Sigmoid colon (tissue), 7 donors: Measurements from ENCODE around the gene TMEM181. TPM values are rescaled to one million over a fixed set of nuclear protein-coding genes. Genes with fewer than 3 reads are reported as not detected.

Experiments
- DNase-seq: peaks from one replicate; pipeline ENCODE4 v3.0.0-alpha.2; 2019
- H3K27ac ChIP-seq, 4 donors: fragments of 200-600 bp; sonication (generic); one replicate each; pipeline ENCODE4 v1.5.1; 2016 to 2019; ENCODE audit warnings: mild to moderate bottlenecking in 1 of 4
- H3K27me3 ChIP-seq, 3 donors: fragments of 200-600 bp; sonication (generic); one replicate each; pipeline ENCODE4 v1.5.1; 2019; ENCODE audit warnings: mild to moderate bottlenecking in 1 of 3
- H3K36me3 ChIP-seq, 4 donors: fragments of 200-600 bp; sonication (generic); one replicate each; pipeline ENCODE4 v1.5.1; 2016 to 2019
- H3K4me1 ChIP-seq, 4 donors: fragments of 200-600 bp; sonication (generic); one replicate each; pipeline ENCODE4 v1.5.1; 2017 to 2019
- H3K4me3 ChIP-seq, 4 donors: fragments of 200-600 bp; sonication (generic); one replicate each; pipeline ENCODE4 v1.5.1; 2017 to 2019; ENCODE audit warnings: mild to moderate bottlenecking in 2 of 4, moderate library complexity in 1 of 4
- H3K9me3 ChIP-seq, 4 donors: fragments of 200-600 bp in 3 of 4; sonication (generic) in 3 of 4; one replicate each; pipeline versions ENCODE4 v1.5.1 to v1.6.1; 2013 to 2019
- EP300 ChIP-seq, 4 donors: sonication (generic); formaldehyde crosslinking; IDR thresholded peaks; one replicate each; pipeline ENCODE4 v1.6.1; 2017; ENCODE audit warnings: antibody characterized with exemption in 4 of 4
- POLR2A ChIP-seq, 2 donors: fragments of 450-650 bp; IDR thresholded peaks; one replicate each; pipeline ENCODE4 v1.6.1; 2016; ENCODE audit warnings: antibody characterized with exemption in 2 of 2, mild to moderate bottlenecking in 2 of 2, moderate library complexity in 2 of 2
- POLR2AphosphoS5 ChIP-seq, 4 donors: sonication (generic); formaldehyde crosslinking; IDR thresholded peaks; one replicate each; pipeline ENCODE4 v1.6.1; 2017; ENCODE audit warnings: antibody characterized with exemption in 4 of 4
- WGBS, 2 donors: extraction: QIAGEN DNeasy Blood & Tissue Kit; methylation state at CpG; one replicate each; pipeline ENCODE4 v1.1.7; 2013; 5-methylcytosine and 5-hydroxymethylcytosine counted together
- intact Hi-C: fragments of 100-400 bp; cut with DNase I; formaldehyde crosslinking; loops from one replicate; pipeline ENCODE4 v1.15.1; 2023
- polyA plus RNA-seq, 3 donors: library from polyadenylated mRNA; stranded (reverse); fragments of 200-250 nt; gene quantifications; one replicate each; pipeline ENCODE4 v1.2.3, GENCODE V29; 2013
- total RNA-seq, 4 donors: library from RNA; depleted of rRNA; stranded (reverse); fragments of >200 nt; gene quantifications; one replicate each; pipeline ENCODE4 v1.1.0, GENCODE V29; 2016
- TF ChIP-seq, protein P1 (sequence below), 4 experiments: fragments of 450-650 bp in 3 of 4; fragments of 200-600 bp in 1 of 4; IDR thresholded peaks; one replicate each; pipeline ENCODE4 v1.5.1; 2016 to 2019; ENCODE audit warnings: antibody characterized with exemption in 4 of 4, mild to moderate bottlenecking in 3 of 4, moderate library complexity in 2 of 4
- donor health status: healthy with polysubstance abuse.
- donor health status: Bipolar disorder and iron deficiency.
- donor health status: healthy.

The TMEM181 gene
- total and polyA plus RNA-seq, 7 donors, result 4.6 to 24.7 (median 20.8) TPM

DNA sequence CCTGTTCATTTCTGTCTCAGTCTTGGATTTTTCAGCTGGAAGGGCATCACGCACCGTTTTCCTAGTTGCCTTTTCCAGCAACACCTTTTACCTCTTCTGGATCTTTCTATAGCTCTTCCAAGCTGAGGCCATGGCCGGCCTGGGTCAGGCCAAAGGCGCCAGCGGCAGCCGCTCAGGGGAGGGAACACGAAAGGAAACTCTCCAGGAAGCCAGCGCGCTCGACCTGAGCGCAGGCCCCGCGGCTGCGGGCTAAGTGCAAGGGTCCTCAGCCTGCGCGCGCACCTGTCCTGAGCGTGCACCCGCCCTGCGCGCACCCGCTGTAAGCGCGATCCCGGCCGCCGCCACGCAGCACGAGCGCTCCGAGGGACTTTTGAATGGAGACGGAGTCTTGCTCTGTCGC is 43.8 kb upstream of the TMEM181 start:
- Histone ChIP-seq H3K27ac (no peak overlapping the region), H3K4me3 (no peak overlapping the region), H3K4me1 (peaks cover 0 to 14% (median 10%) of the 10 kb centered on the region in 4 donors), H3K36me3 (no peaks in the 10 kb centered on the region), H3K27me3 (peaks cover 11 to 46% (median 20%) of the 10 kb centered on the region in 3 donors), H3K9me3 (no peaks in the 10 kb centered on the region)
- TF ChIP-seq, protein P1, sequence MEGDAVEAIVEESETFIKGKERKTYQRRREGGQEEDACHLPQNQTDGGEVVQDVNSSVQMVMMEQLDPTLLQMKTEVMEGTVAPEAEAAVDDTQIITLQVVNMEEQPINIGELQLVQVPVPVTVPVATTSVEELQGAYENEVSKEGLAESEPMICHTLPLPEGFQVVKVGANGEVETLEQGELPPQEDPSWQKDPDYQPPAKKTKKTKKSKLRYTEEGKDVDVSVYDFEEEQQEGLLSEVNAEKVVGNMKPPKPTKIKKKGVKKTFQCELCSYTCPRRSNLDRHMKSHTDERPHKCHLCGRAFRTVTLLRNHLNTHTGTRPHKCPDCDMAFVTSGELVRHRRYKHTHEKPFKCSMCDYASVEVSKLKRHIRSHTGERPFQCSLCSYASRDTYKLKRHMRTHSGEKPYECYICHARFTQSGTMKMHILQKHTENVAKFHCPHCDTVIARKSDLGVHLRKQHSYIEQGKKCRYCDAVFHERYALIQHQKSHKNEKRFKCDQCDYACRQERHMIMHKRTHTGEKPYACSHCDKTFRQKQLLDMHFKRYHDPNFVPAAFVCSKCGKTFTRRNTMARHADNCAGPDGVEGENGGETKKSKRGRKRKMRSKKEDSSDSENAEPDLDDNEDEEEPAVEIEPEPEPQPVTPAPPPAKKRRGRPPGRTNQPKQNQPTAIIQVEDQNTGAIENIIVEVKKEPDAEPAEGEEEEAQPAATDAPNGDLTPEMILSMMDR (IDR thresholded peaks at IDR 0.05), result no peak
- no peak for TF ChIP-seq EP300 (IDR thresholded peaks at IDR 0.05)
- no peak for TF ChIP-seq POLR2AphosphoS5 (IDR thresholded peaks at IDR 0.05)
- TF ChIP-seq POLR2A (IDR thresholded peaks at IDR 0.05), result no peak
- intact Hi-C loops, result loop anchor here (5.0 kb wide), 1 partner anchor 294 kb away; no protein-coding TSS in a partner anchor
- WGBS, 2 donors, result 28 to 29% methylated on average over 33 of the region's 33 CpGs
- DNase-seq, result no peak

DNA sequence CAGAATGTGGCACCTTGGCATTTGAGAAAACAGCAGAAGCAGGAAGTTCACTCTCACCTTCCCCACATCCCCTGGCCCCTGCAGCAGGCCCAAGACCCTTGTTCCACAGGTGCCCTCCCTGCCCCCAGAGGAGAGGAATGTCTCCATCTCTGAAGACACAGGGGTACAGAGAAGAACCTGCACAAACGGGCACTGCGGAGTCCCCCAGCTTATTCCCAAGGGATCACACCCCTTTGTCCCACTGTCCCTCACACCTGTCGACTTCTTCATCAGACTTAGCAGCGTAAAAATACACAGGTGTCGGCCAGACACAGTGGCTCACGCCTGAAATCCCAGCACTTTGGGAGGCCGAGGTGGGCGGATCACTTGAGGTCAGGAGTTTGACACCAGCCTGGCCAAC is 42.9 kb upstream of the TMEM181 start:
- Histone ChIP-seq H3K27me3 (peaks cover 11 to 55% (median 20%) of the 10 kb centered on the region in 3 donors), H3K36me3 (no peaks in the 10 kb centered on the region), H3K9me3 (no peaks in the 10 kb centered on the region), H3K27ac (no peak overlapping the region), H3K4me3 (no peak overlapping the region), H3K4me1 (peaks cover 0 to 14% (median 10%) of the 10 kb centered on the region in 4 donors)
- intact Hi-C loops, result loop anchor here (5.0 kb wide), 1 partner anchor 295 kb away; no protein-coding TSS in a partner anchor
- TF ChIP-seq POLR2A (IDR thresholded peaks at IDR 0.05) (no peak), EP300 (IDR thresholded peaks at IDR 0.05) (no peak), POLR2AphosphoS5 (IDR thresholded peaks at IDR 0.05) (no peak)
- TF ChIP-seq, protein P1 (IDR thresholded peaks at IDR 0.05), result no peak
- 87 to 92% methylated on average over 8 of the region's 8 CpGs for WGBS, 2 donors
- no peak for DNase-seq

DNA sequence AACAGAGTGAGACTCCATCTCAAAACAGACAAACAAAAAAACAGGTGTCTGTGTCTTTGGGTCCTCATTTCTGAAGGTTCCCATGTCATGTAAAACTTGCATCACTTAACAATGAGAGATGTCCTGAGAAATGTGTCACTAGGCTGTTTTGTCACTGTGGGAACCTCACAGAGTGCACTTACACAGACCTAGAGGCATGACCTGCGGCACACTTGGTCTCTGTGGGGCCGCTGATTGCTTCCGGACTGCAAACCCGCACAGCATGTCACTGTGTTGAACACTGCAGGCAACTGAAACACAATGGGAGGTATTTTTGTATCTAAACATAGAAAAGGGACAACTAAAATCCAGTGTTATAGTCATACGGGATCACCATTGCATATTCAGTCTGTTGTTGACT is 42.3 kb upstream of the TMEM181 start:
- H3K9me3 ChIP-seq, result no peaks in the 10 kb centered on the region
- no peak overlapping the region for H3K27ac ChIP-seq
- 69 to 78% methylated on average over 5 of the region's 5 CpGs for WGBS, 2 donors
- H3K36me3 ChIP-seq, result no peaks in the 10 kb centered on the region
- no peak for DNase-seq
- TF ChIP-seq POLR2A (IDR thresholded peaks at IDR 0.05) (no peak), EP300 (IDR thresholded peaks at IDR 0.05) (no peak), POLR2AphosphoS5 (IDR thresholded peaks at IDR 0.05) (no peak)
- TF ChIP-seq, protein P1 (IDR thresholded peaks at IDR 0.05), result no peak
- intact Hi-C loops, result loop anchor here (5.0 kb wide), 1 partner anchor 295 kb away; no protein-coding TSS in a partner anchor
- H3K4me1 ChIP-seq, result peaks cover 0 to 14% (median 10%) of the 10 kb centered on the region in 4 donors
- H3K27me3 ChIP-seq, result peaks cover 11 to 56% (median 20%) of the 10 kb centered on the region in 3 donors
- H3K4me3 ChIP-seq, result peak overlapping the region in 1 of 4 donors; percentile 30

DNA sequence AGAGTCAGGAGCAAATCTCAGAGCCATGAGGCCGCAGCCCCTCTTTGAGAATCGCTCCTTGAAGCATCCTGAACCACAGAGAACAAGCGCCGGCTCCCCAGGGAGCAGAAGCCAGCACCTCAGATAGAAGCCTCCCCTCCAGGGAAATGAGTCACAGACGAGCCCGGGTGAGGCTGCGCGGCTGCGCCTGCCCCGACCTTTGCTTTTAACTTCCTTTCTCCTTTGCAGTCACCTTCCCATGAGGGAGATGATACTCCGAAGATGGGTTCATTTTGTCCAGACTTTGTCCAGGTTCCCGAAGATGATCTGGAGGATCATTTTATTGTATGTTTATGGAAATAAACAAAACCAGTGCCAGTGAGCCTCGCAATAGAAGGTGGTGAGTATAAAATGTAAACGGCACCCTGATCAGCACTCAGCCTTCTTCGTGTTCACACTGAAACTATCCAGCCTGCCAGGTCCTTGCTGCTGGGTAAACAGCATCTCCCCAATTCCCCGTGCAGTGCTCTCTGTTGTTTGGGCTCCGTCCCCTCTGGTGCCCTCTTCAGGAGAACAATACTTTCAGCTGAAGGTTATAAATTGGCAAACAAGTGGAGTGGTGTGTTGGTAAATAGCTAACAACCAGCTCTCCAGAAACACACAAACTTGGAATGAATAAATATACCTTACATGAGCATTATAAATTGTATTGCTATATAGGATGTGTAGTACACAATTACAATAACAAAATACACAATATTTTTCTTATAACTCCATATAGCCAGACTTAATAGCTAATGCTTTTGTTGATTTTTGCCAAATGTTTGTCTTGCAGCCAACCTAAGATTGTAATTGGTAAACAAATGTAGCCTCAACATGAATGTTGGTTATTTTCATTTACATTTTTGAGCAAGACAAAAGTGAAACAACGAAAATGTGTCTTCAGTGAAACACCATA is 41.4 kb upstream of the TMEM181 start:
- no peak for TF ChIP-seq POLR2AphosphoS5 (IDR thresholded peaks at IDR 0.05)
- TF ChIP-seq, protein P1 (IDR thresholded peaks at IDR 0.05), result peak in 1 of 4 experiments; percentile 40
- intact Hi-C loops, result loop anchor here (5.0 kb wide), 1 partner anchor 296 kb away; no protein-coding TSS in a partner anchor
- peaks cover 11 to 64% (median 20%) of the 10 kb centered on the region in 3 donors for H3K27me3 ChIP-seq
- H3K4me1 ChIP-seq, result peaks cover 0 to 14% (median 10%) of the 10 kb centered on the region in 4 donors
- H3K9me3 ChIP-seq, result no peaks in the 10 kb centered on the region
- H3K27ac ChIP-seq, result no peak overlapping the region
- DNase-seq, result no peak
- H3K4me3 ChIP-seq, result peak overlapping the region in 2 of 4 donors; percentile 30
- WGBS, 2 donors, result 4 to 6% methylated on average over 18 of the region's 18 CpGs
- H3K36me3 ChIP-seq, result no peaks in the 10 kb centered on the region
